Measurements from ENCODE around the gene AHSA1. TPM values are rescaled to one million over a fixed set of nuclear protein-coding genes. Genes with fewer than 3 reads are reported as not detected.

Gene AHSA1
- total and polyA plus RNA-seq, 10 of the 15 experiments (the other 5 are each of a cell fraction or from before 2014, with no cell fraction given), result 51.8 to 295 (median 201) TPM

DNA sequence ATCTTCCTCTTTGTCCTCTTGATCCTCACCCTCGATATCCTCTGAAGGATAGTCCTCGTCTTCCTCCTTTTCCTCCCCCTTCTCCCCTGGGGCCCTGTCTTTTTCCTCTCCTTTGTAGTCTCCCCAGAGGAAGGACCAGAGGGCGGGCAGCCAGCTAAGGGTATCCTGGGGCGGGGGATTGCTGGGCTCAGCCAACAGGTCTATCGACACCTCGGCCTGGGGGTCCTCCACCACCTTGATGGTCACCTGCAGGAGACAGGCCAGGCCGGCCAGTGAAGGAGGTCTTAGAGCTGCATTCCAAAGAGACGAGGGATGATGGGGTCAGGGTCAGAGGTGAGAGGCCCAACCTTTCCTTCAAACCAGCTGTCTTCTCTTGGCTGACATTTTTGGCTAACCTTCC lies 24.5 kb downstream of the AHSA1 start:
- H3K27me3 ChIP-seq (replicated peaks in 1 of 2; ENCODE audit: control insufficient read depth in 2 of 2, insufficient read depth in 2 of 2, low read length in 1 of 2), result no peaks in the 10 kb centered on the region
- no peaks in the 10 kb centered on the region for H3K79me2 ChIP-seq (ENCODE audit: control insufficient read depth, insufficient read depth, low read length)
- ChIA-PET CTCF (interaction anchor here (0.6 to 9.3 kb wide), 2 partner anchors 23 to 330 kb away, joined by 3 to 40 read pairs; no protein-coding TSS in a partner anchor), SMC1A (ENCODE audit: uncharacterized antibody, unreplicated experiment) (no interaction called here), RAD21 (ENCODE audit: unreplicated experiment) (interaction anchor here (0.8 to 1.1 kb wide), 2 partner anchors 18 to 23 kb away, joined by 3 to 4 read pairs; no protein-coding TSS in a partner anchor), POLR2A (no interaction called here)
- H3K27ac ChIP-seq (ENCODE audit: control insufficient read depth, insufficient read depth), result no peak overlapping the region
- FAIRE-seq, result no peak
- no peaks in the 10 kb centered on the region for H3K36me3 ChIP-seq (ENCODE audit: control insufficient read depth in 2 of 2, insufficient read depth in 2 of 2, low read length in 1 of 2)
- ATAC-seq, result no peak
- no TSS peak for BruUV-seq (replicated peaks)
- H3K4me1 ChIP-seq (ENCODE audit: control insufficient read depth, insufficient read depth, low read length), result peaks cover 8% of the 10 kb centered on the region
- H3K4me3 ChIP-seq, result no peak overlapping the region
- WGBS (ENCODE audit: insufficient coverage, insufficient replicate concordance, low lambda C conversion rate, missing lambda C conversion rate), result 54% methylated on average over 8 of the region's 8 CpGs
- no peak overlapping the region for H2AFZ ChIP-seq (ENCODE audit: control insufficient read depth, low read depth, low read length)
- no peak for DNase-seq (ENCODE audit: low read depth, low spot score)
- TF ChIP-seq HCFC1 (IDR thresholded peaks at IDR 0.05; ENCODE audit: low read length) (no peak), FOXM1 (IDR thresholded peaks at IDR 0.05; ENCODE audit: low read depth, low read length) (no peak), EGR1 (IDR thresholded peaks at IDR 0.05; ENCODE audit: borderline replicate concordance in 1 of 2, low read depth in 2 of 2, low read length in 2 of 2) (no peak), BHLHE40 (IDR thresholded peaks at IDR 0.05; ENCODE audit: borderline replicate concordance in 1 of 2, low read depth in 2 of 2, low read length in 1 of 2) (no peak), RAD21 (IDR thresholded peaks at IDR 0.05; ENCODE audit: insufficient read depth, low read depth, low read length) (no peak), ZNF217 (IDR thresholded peaks at IDR 0.05) (no peak), SIX5 (IDR thresholded peaks at IDR 0.05; ENCODE audit: low read depth, low read length, severe bottlenecking) (no peak)
- H4K20me1 ChIP-seq (ENCODE audit: control insufficient read depth, insufficient read depth), result no peaks in the 10 kb centered on the region
- H3K9ac ChIP-seq (ENCODE audit: control insufficient read depth, insufficient read depth, low read length), result no peak overlapping the region
- no peaks in the 10 kb centered on the region for H3K9me3 ChIP-seq (replicated peaks; ENCODE audit: control insufficient read depth, insufficient read depth, low read length)
- in situ Hi-C loops (cut with MboI), result no loop called here
- H3K4me2 ChIP-seq (ENCODE audit: control insufficient read depth, insufficient read depth), result no peak overlapping the region
- intact Hi-C loops (cut with micrococcal nuclease; ENCODE audit: unreplicated experiment), result no loop called here

DNA sequence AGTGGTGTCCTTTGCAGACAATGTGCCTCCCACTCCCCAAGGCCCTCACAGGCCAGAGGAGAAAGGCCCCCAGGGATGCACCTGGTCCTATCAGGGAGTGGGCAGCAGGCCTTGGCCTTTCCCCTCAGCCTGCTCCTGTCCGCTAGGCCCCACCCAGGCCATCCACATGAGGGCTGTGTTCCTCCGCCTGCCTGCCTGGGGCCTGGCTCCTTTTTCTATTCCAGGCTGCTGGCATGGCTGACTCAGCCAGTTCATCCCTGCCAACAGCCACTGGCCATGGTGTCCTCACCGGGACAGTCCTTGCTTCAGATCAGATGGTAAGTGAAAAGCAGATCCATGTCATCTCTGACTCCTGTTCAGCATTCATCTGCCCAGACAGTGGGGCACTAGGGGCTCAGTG lies 27.4 kb downstream of the AHSA1 start:
- DNase-seq (ENCODE audit: low read depth, low spot score), result no peak
- intact Hi-C loops (cut with micrococcal nuclease; ENCODE audit: unreplicated experiment), result no loop called here

More for the DNA sequence above, 27.4 kb downstream of the AHSA1 start:
- no peaks in the 10 kb centered on the region for H3K4me1 ChIP-seq (ENCODE audit: control insufficient read depth, insufficient read depth, low read length)
- H3K4me3 ChIP-seq, result no peak overlapping the region
- H3K4me2 ChIP-seq (ENCODE audit: control insufficient read depth, insufficient read depth), result no peak overlapping the region
- in situ Hi-C loops (cut with MboI), result no loop called here
- ChIA-PET RAD21 (ENCODE audit: unreplicated experiment) (no interaction called here), SMC1A (ENCODE audit: uncharacterized antibody, unreplicated experiment) (no interaction called here), POLR2A (no interaction called here), CTCF (no interaction called here)
- no peaks in the 10 kb centered on the region for H3K79me2 ChIP-seq (ENCODE audit: control insufficient read depth, insufficient read depth, low read length)
- H3K27me3 ChIP-seq (replicated peaks in 1 of 2; ENCODE audit: control insufficient read depth in 2 of 2, insufficient read depth in 2 of 2, low read length in 1 of 2), result no peaks in the 10 kb centered on the region
- ATAC-seq (no peak), FAIRE-seq (no peak)
- TF ChIP-seq CREB1 (IDR thresholded peaks at IDR 0.05; ENCODE audit: low read depth), result no peak
- WGBS (ENCODE audit: insufficient coverage, insufficient replicate concordance, low lambda C conversion rate, missing lambda C conversion rate), result 75% methylated on average over 3 of the region's 3 CpGs
- BruUV-seq (replicated peaks), result no TSS peak
- no peak overlapping the region for H3K27ac ChIP-seq (ENCODE audit: control insufficient read depth, insufficient read depth)
- no peaks in the 10 kb centered on the region for H3K9me3 ChIP-seq (replicated peaks; ENCODE audit: control insufficient read depth, insufficient read depth, low read length)
- no peaks in the 10 kb centered on the region for H4K20me1 ChIP-seq (ENCODE audit: control insufficient read depth, insufficient read depth)
- H3K9ac ChIP-seq (ENCODE audit: control insufficient read depth, insufficient read depth, low read length), result no peak overlapping the region
- H2AFZ ChIP-seq (ENCODE audit: control insufficient read depth, low read depth, low read length), result no peak overlapping the region
- H3K36me3 ChIP-seq (ENCODE audit: control insufficient read depth in 2 of 2, insufficient read depth in 2 of 2, low read length in 1 of 2), result no peaks in the 10 kb centered on the region

Data from GM12878 (cell line).